Astrocyte (in vitro differentiated cells and primary cell): ENCODE data around the gene PRKCE.
A peak's percentile ranks its signal among the peaks of the same experiment; 100 is the strongest.

ENCODE experiments used
- EZH2 ChIP-seq: IDR thresholded peaks from 2 replicates; pipeline ENCODE4 v1.6.1; 2012; ENCODE audit warnings: mild to moderate bottlenecking, low read length, inconsistent platforms; ENCODE audit not compliant: insufficient read depth
- TF ChIP-seq, protein P1 (sequence below): IDR thresholded peaks from 2 replicates; pipeline ENCODE4 v1.5.1; 2011; ENCODE audit warnings: low read depth, mild to moderate bottlenecking, inconsistent platforms, low read length, moderate library complexity; ENCODE audit not compliant: insufficient read depth

DNA sequence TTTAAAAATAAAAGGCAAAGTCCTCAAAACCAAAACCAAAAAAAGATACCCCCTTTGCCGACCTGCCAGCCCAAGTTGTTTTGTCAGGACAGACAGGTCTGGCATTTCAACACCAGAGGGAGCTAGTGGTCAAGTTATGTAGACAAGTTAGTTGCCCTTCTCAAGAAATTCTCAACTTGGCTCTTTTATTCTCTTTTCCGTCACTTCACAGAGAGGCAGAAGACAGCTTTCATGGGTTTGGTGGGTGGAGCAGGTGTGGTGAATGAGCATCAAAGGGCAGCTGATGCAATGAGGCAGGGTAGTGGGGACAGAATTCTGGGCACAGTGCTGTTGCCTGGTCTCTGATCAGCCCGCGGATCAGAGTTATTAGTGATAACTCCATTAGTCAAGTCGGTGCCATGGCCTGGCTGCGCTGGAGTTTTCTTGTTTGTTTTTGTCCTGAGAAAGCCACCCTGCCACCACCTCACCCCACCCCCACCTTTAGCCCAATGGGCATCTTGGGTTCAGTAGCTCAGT, 342.1 kb downstream of the PRKCE start:
- TF ChIP-seq, protein P1, sequence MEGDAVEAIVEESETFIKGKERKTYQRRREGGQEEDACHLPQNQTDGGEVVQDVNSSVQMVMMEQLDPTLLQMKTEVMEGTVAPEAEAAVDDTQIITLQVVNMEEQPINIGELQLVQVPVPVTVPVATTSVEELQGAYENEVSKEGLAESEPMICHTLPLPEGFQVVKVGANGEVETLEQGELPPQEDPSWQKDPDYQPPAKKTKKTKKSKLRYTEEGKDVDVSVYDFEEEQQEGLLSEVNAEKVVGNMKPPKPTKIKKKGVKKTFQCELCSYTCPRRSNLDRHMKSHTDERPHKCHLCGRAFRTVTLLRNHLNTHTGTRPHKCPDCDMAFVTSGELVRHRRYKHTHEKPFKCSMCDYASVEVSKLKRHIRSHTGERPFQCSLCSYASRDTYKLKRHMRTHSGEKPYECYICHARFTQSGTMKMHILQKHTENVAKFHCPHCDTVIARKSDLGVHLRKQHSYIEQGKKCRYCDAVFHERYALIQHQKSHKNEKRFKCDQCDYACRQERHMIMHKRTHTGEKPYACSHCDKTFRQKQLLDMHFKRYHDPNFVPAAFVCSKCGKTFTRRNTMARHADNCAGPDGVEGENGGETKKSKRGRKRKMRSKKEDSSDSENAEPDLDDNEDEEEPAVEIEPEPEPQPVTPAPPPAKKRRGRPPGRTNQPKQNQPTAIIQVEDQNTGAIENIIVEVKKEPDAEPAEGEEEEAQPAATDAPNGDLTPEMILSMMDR = peak; percentile 84
- TF ChIP-seq EZH2 = no peak
